ENCODE data around the gene MLN. TPM values are rescaled to one million over a fixed set of nuclear protein-coding genes. Genes with fewer than 3 reads are reported as not detected.

Gene MLN
- polyA plus RNA-seq, 1 of the 3 experiments (the other 2 are of a cell fraction) = not detected

GRCh38 chr6:33782561-33782960 is 21.2 kb downstream of the MLN start (continued):
- TF ChIP-seq REST (IDR thresholded peaks at IDR 0.05; ENCODE audit: low read depth, low read length) (no peak), ZBTB33 (IDR thresholded peaks at IDR 0.05; ENCODE audit: borderline replicate concordance, low read depth) (no peak), SIN3A (IDR thresholded peaks at IDR 0.05; ENCODE audit: borderline replicate concordance, low read depth, low read length) (no peak), CHD2 (IDR thresholded peaks at IDR 0.05; ENCODE audit: low read length, partially characterized antibody) (no peak), RXRA (IDR thresholded peaks at IDR 0.05; ENCODE audit: borderline replicate concordance, low read depth) (no peak)

GRCh38 chr6:33781131-33781975 is 22.4 kb downstream of the MLN start:
- Histone ChIP-seq H2AFZ (ENCODE audit: low read depth) (no peak overlapping the region), H3K4me3 (ENCODE audit: low read depth in 2 of 2, low read length in 1 of 2) (no peak overlapping the region), H3K4me1 (ENCODE audit: control insufficient read depth in 1 of 2, insufficient read depth in 2 of 2, low read depth in 1 of 2, low read length in 1 of 2) (peaks cover 25 to 36% of the 10 kb centered on the region in 2 experiments), H3K27me3 (ENCODE audit: insufficient read depth) (no peaks in the 10 kb centered on the region), H3K9me2 (no peaks in the 10 kb centered on the region), H3K4me2 (peak overlapping the region; percentile 71), H3F3A (replicated peaks; ENCODE audit: insufficient read depth) (peaks cover 16% of the 10 kb centered on the region), H3K9me3 (no peaks in the 10 kb centered on the region), H4K20me1 (ENCODE audit: insufficient read depth) (peaks cover 14% of the 10 kb centered on the region), H3K27ac (ENCODE audit: low read depth in 2 of 2, low read length in 1 of 2) (peak overlapping the region; percentile 73 to 79), H3K9ac (peak overlapping the region; percentile 18; the same call in 1 of the 2 replicates), H3K36me3 (replicated peaks in 1 of 2; ENCODE audit: control insufficient read depth in 1 of 2, insufficient read depth in 2 of 2, low read length in 1 of 2) (peaks cover 55 to 88% of the 10 kb centered on the region in 2 experiments), H3K79me2 (ENCODE audit: insufficient read depth) (peaks cover 43% of the 10 kb centered on the region)
- CTCF ChIA-PET = interaction anchor here (0.6 to 5.7 kb wide), 6 partner anchors 12 to 374 kb away, joined by 3 to 63 read pairs (median 4); partner anchors contain the start of gene UQCC2
- DNase-seq = no peak
- POLR2A ChIA-PET = interaction anchor here (0.7 kb wide), 1 partner anchor 288 kb away, joined by 3 read pairs; no protein-coding TSS in a partner anchor
- 23% methylated on average over 7 of the region's 16 CpGs for whole genome bisulfite sequencing (ENCODE audit: low lambda C conversion rate)
- no peak for TF ChIP-seq GATA2 (CRISPR knock-in tag; IDR thresholded peaks at IDR 0.05)
- TF ChIP-seq EP300 (IDR thresholded peaks at IDR 0.05; ENCODE audit: borderline replicate concordance in 1 of 2, low read depth in 1 of 2, low read length in 1 of 2) = peak in 1 of 2 experiments; percentile 62; a peak in 1 of 4 replicates
- no peak for TF ChIP-seq REST (IDR thresholded peaks at IDR 0.05; ENCODE audit: low read depth, low read length)
- peak; percentile 85 for TF ChIP-seq JUND (IDR thresholded peaks at IDR 0.05)
- TF ChIP-seq SMC3 (IDR thresholded peaks at IDR 0.05; ENCODE audit: low read depth, low read length) = no peak
- TF ChIP-seq NRF1 (IDR thresholded peaks at IDR 0.05; ENCODE audit: low read depth, low read length) = no peak
- peak; percentile 32; the same call in 1 of the 2 replicates for TF ChIP-seq POLR2AphosphoS5 (IDR thresholded peaks at IDR 0.05; ENCODE audit: low read depth, low read length)
- TF ChIP-seq CTCF (IDR thresholded peaks at IDR 0.05) = no peak
- no peak for TF ChIP-seq SIN3A (IDR thresholded peaks at IDR 0.05; ENCODE audit: borderline replicate concordance, low read depth, low read length)
- peak; percentile 85; the same call in 1 of the 2 replicates for TF ChIP-seq TEAD4 (IDR thresholded peaks at IDR 0.05; ENCODE audit: borderline replicate concordance, insufficient read depth)
- no peak for TF ChIP-seq YY1 (IDR thresholded peaks at IDR 0.05; ENCODE audit: low read depth)
- no peak for TF ChIP-seq MXI1 (IDR thresholded peaks at IDR 0.05; ENCODE audit: low read depth, low read length)
- TF ChIP-seq FOXJ3 (CRISPR knock-in tag; IDR thresholded peaks at IDR 0.05) = no peak
- no peak for TF ChIP-seq CHD2 (IDR thresholded peaks at IDR 0.05; ENCODE audit: low read length, partially characterized antibody)
- peak; percentile 59 for TF ChIP-seq TCF12 (IDR thresholded peaks at IDR 0.05)

Data from SK-N-SH (cell line).